ENCODE measurements around the gene ZNF774. TPM values are rescaled to one million over a fixed set of nuclear protein-coding genes. Genes with fewer than 3 reads are reported as not detected.
A peak's percentile ranks its signal among the peaks of the same experiment; 100 is the strongest.

ZNF774 gene
- total RNA-seq, 2 experiments from 2014 or later, result 0.60 to 1.6 TPM

DNA sequence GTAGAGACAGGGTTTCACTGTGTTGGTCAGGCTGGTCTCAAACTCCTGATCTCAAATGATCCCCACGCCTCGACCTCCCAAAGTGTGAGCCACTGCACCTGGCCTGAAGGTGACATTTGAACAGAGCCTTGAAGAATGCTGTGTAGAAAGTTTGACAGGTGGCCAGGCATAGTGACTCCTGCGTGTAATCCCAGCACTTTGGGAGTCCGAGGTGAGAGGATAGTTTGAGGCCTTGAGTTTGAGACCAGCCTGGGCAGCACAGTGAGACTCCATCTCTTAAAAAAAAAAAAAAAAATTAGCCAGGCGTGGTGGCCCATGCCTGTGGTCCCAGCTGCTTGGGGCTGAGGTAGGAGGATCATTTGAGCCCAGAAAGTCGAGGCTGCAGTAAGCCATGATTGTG, 37.4 kb downstream of the ZNF774 start:
- peaks cover 54% of the 10 kb centered on the region for H3K4me1 Mint-ChIP-seq (ENCODE audit: low read depth)
- H3K27ac Mint-ChIP-seq, result peak overlapping the region; percentile 90
- H3K27me3 Mint-ChIP-seq (ENCODE audit: low read depth), result no peaks in the 10 kb centered on the region

DNA sequence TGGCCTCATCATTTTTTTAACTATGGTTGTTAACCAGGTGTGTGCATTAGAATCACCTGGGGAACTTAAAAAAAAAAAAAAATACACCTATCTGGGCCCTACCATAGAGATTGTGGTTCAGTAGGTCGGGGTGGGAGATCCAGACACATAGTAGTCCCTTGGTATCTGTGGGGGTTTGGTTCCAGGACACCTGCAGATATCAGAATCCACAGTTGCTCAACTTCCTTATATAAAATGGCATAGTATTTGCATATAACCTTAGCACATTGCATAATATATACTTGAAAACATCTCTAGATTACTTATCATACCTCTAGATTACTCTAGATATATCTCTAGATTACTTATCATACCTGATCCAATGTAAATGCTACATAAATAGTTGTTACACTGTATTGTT, 41.0 kb downstream of the ZNF774 start:
- Mint-ChIP-seq H3K27me3 (ENCODE audit: low read depth) (no peaks in the 10 kb centered on the region), H3K36me3 (ENCODE audit: low read depth) (peaks cover 69% of the 10 kb centered on the region), H3K9me3 (ENCODE audit: insufficient read depth) (no peaks in the 10 kb centered on the region), H3K4me1 (ENCODE audit: low read depth) (peaks cover 60% of the 10 kb centered on the region), H3K4me3 (no peak overlapping the region), H3K27ac (no peak overlapping the region)
- ChIA-PET POLR2A (interaction anchor here (1.9 kb wide), 1 partner anchor 14 kb away, joined by 8 read pairs; no protein-coding TSS in a partner anchor), CTCF (no interaction called here)
- DNase-seq (no peak), ATAC-seq (no peak)

More for the DNA sequence above, 37.4 kb downstream of the ZNF774 start:
- DNase-seq (no peak), ATAC-seq (no peak)
- ChIA-PET CTCF (interaction anchor here (0.8 to 2.8 kb wide), 5 partner anchors 10 to 96 kb away, joined by 4 to 17 read pairs (median 5); partner anchors contain the start of gene ZNF774), POLR2A (interaction anchor here (1.8 to 2.4 kb wide), 6 partner anchors 9 to 36 kb away, joined by 5 to 48 read pairs (median 26); no protein-coding TSS in a partner anchor)
- peaks cover 54% of the 10 kb centered on the region for H3K36me3 Mint-ChIP-seq (ENCODE audit: low read depth)
- no peaks in the 10 kb centered on the region for H3K9me3 Mint-ChIP-seq (ENCODE audit: insufficient read depth)
- peak overlapping the region; percentile 87 for H3K4me3 Mint-ChIP-seq

DNA sequence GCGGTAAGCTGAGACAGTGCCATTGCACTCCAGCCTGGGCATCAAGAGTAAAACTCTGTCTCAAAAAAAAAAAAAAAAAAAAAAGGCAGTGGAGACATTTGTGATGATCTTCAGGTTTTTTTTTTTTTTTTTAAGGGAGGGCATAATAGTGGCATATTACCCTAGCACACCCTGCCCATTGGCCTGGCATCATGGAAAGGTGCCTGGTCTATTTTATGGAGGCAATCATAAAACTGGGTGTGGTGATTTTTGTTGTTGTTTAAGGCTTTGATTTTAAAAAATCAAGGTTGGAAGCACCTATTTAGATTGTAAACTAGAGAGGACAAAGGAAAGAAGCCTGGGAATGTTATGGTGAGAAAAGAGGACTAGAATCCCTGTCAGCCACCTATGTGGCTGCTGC, 42.0 kb downstream of the ZNF774 start:
- Mint-ChIP-seq H3K4me1 (ENCODE audit: low read depth) (peaks cover 61% of the 10 kb centered on the region), H3K27ac (no peak overlapping the region), H3K4me3 (no peak overlapping the region), H3K27me3 (ENCODE audit: low read depth) (no peaks in the 10 kb centered on the region), H3K9me3 (ENCODE audit: insufficient read depth) (no peaks in the 10 kb centered on the region), H3K36me3 (ENCODE audit: low read depth) (peaks cover 66% of the 10 kb centered on the region)
- ChIA-PET POLR2A (interaction anchor here (0.5 kb wide), 1 partner anchor 112 kb away, joined by 3 read pairs; no protein-coding TSS in a partner anchor), CTCF (interaction anchor here (1.4 kb wide), 1 partner anchor 32 kb away, joined by 7 read pairs; no protein-coding TSS in a partner anchor)
- DNase-seq (no peak), ATAC-seq (no peak)

DNA sequence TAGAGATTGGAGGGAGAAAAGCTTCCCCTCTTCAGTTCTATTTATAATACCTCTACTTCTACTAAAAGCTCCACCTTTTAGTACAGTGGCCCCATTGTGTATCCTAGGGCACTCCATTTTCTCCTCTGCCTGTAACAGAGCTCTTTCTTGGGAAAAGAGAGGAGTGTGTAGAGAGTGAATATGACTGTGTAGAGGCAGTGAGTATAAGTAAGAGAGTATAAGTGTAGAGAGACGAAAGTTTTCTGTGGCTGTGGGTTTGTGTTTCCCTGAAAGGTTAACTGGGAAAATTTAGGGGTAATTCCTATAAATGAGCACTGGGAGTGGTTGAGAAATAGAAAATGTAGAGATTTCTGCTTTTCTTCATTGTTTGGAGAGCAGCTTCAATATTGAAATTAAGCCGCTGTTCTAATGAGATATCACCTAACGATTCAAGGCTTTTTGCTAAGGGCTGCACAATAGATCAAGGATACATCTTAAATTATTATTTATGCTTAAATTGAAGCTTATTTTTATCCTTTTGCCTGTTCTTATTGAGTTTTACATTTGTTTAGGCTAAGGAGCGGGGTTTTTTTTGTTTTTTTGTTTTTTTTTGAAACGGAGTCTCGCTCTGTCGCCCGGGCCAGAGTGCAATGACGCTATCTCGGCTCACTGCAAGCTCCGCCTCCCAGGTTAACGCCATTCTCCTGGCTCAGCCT, 42.8 kb downstream of the ZNF774 start:
- Mint-ChIP-seq H3K36me3 (ENCODE audit: low read depth) (peaks cover 64% of the 10 kb centered on the region), H3K4me3 (no peak overlapping the region), H3K27ac (peak overlapping the region; percentile 4), H3K9me3 (ENCODE audit: insufficient read depth) (no peaks in the 10 kb centered on the region), H3K4me1 (ENCODE audit: low read depth) (peaks cover 64% of the 10 kb centered on the region), H3K27me3 (ENCODE audit: low read depth) (no peaks in the 10 kb centered on the region)
- DNase-seq (no peak), ATAC-seq (no peak)
- POLR2A ChIA-PET, result interaction anchor here (0.5 to 1.0 kb wide), 2 partner anchors 111 to 253 kb away, joined by 3 read pairs; no protein-coding TSS in a partner anchor
- CTCF ChIA-PET, result interaction anchor here (0.7 to 1.7 kb wide), 4 partner anchors 33 to 93 kb away, joined by 3 to 7 read pairs (median 4); no protein-coding TSS in a partner anchor

- ChIA-PET CTCF (interaction anchor here (0.6 to 1.7 kb wide), 5 partner anchors 17 to 95 kb away, joined by 3 to 6 read pairs (median 3); no protein-coding TSS in a partner anchor), POLR2A (interaction anchor here (1.0 to 6.4 kb wide), 3 partner anchors 8 to 252 kb away, joined by 3 to 48 read pairs (median 3); partner anchors contain the start of gene IQGAP1)
- no peaks in the 10 kb centered on the region for H3K27me3 Mint-ChIP-seq (ENCODE audit: low read depth)
- no peak for ATAC-seq
- peaks cover 64% of the 10 kb centered on the region for H3K4me1 Mint-ChIP-seq (ENCODE audit: low read depth)
- DNase-seq, result no peak
- no peaks in the 10 kb centered on the region for H3K9me3 Mint-ChIP-seq (ENCODE audit: insufficient read depth)
- no peak overlapping the region for H3K4me3 Mint-ChIP-seq
- H3K27ac Mint-ChIP-seq, result no peak overlapping the region
- peaks cover 55% of the 10 kb centered on the region for H3K36me3 Mint-ChIP-seq (ENCODE audit: low read depth)
Observed at GRCh38 chr15:90396321-90396720, 44.2 kb downstream of the ZNF774 start.

GRCh38 chr15:90400005-90400758, 48.1 kb downstream of the ZNF774 start:
- Mint-ChIP-seq H3K36me3 (ENCODE audit: low read depth) (peaks cover 47% of the 10 kb centered on the region), H3K9me3 (ENCODE audit: insufficient read depth) (no peaks in the 10 kb centered on the region), H3K27ac (peak overlapping the region; percentile 93), H3K27me3 (ENCODE audit: low read depth) (no peaks in the 10 kb centered on the region), H3K4me1 (ENCODE audit: low read depth) (peaks cover 61% of the 10 kb centered on the region), H3K4me3 (peak overlapping the region; percentile 68)
- CTCF ChIA-PET, result interaction anchor here (1.5 to 7.4 kb wide), 5 partner anchors 12 to 80 kb away, joined by 4 to 36 read pairs (median 12); partner anchors contain the start of gene IQGAP1
- POLR2A ChIA-PET, result interaction anchor here (1.0 to 6.4 kb wide), 5 partner anchors 8 to 40 kb away, joined by 3 to 48 read pairs (median 3); partner anchors contain the start of gene IQGAP1
- DNase-seq, result no peak
- peak; percentile 53 for ATAC-seq

DNA sequence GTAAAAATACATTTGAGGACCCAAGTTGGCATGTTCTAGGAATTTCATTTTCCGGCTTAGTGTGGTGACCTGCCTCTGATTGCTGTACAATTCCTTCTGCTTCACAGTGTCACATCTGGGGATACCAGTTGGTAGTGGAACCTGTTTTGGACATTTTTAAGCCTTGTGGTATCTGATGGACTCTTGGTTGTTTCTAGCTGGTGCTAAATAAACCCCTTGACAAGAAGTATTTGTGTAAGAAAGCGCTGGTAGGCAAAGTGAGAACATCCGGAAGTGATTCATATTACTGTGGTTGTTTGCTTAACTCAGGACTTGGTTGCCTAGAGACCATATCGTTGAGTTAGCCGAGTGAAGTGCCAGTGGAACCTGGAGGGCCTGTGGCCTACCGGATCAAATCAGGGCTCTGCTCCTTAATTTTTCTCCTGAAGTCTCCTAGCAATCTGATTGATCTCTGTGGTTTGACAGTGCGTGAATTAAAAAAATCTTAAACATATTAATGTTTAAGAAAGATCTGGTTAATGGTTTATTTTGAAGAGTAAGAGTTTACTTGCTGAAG, 48.8 kb downstream of the ZNF774 start:
- peaks cover 61% of the 10 kb centered on the region for H3K4me1 Mint-ChIP-seq (ENCODE audit: low read depth)
- DNase-seq (peak; percentile 84), ATAC-seq (peak; percentile 96)
- ChIA-PET POLR2A (interaction anchor here (1.0 to 6.4 kb wide), 4 partner anchors 9 to 19 kb away, joined by 3 to 48 read pairs (median 3); partner anchors contain the start of gene IQGAP1), CTCF (interaction anchor here (1.5 to 7.4 kb wide), 6 partner anchors 12 to 81 kb away, joined by 4 to 36 read pairs (median 9); partner anchors contain the start of gene IQGAP1)
- H3K27ac Mint-ChIP-seq, result peak overlapping the region; percentile 93
- H3K4me3 Mint-ChIP-seq, result peak overlapping the region; percentile 68
- no peaks in the 10 kb centered on the region for H3K9me3 Mint-ChIP-seq (ENCODE audit: insufficient read depth)
- no peaks in the 10 kb centered on the region for H3K27me3 Mint-ChIP-seq (ENCODE audit: low read depth)
- H3K36me3 Mint-ChIP-seq (ENCODE audit: low read depth), result peaks cover 44% of the 10 kb centered on the region

- H3K4me3 Mint-ChIP-seq, result peak overlapping the region; percentile 68
- DNase-seq (no peak), ATAC-seq (no peak)
- H3K4me1 Mint-ChIP-seq (ENCODE audit: low read depth), result peaks cover 62% of the 10 kb centered on the region
- H3K27ac Mint-ChIP-seq, result peak overlapping the region; percentile 93
- no peaks in the 10 kb centered on the region for H3K9me3 Mint-ChIP-seq (ENCODE audit: insufficient read depth)
- ChIA-PET POLR2A (interaction anchor here (1.1 to 6.4 kb wide), 2 partner anchors 10 to 13 kb away, joined by 3 to 48 read pairs; partner anchors contain the start of gene IQGAP1), CTCF (interaction anchor here (1.5 to 7.4 kb wide), 4 partner anchors 14 to 81 kb away, joined by 4 to 36 read pairs (median 7); partner anchors contain the start of gene IQGAP1)
- peaks cover 40% of the 10 kb centered on the region for H3K36me3 Mint-ChIP-seq (ENCODE audit: low read depth)
- no peaks in the 10 kb centered on the region for H3K27me3 Mint-ChIP-seq (ENCODE audit: low read depth)
Observed at GRCh38 chr15:90401495-90401894, 49.4 kb downstream of the ZNF774 start.

DNA sequence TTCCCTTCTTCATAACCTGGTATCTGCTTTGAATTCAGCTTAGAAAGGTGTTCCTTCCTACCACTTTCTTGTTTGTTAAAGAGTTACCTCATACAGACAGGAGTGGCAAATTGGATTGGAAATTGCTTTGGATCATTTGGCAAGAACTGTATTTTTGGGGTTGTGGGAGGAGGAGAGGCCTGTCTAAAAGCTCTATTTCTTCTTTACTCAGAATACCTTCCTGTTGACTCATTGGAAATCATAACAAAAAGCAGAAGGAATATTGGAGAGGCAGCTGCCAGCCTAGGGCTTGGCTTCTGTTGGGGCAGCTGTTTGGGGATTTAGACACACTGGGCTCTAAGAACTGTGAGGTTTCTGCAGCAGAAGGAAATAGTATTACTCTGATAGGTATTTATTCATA, 50.1 kb downstream of the ZNF774 start:
- peak overlapping the region; percentile 30 for H3K27ac Mint-ChIP-seq
- no peaks in the 10 kb centered on the region for H3K9me3 Mint-ChIP-seq (ENCODE audit: insufficient read depth)
- ATAC-seq, result no peak
- H3K4me3 Mint-ChIP-seq, result no peak overlapping the region
- H3K27me3 Mint-ChIP-seq (ENCODE audit: low read depth), result no peaks in the 10 kb centered on the region
- peaks cover 68% of the 10 kb centered on the region for H3K4me1 Mint-ChIP-seq (ENCODE audit: low read depth)
- CTCF ChIA-PET, result interaction anchor here (1.7 to 7.4 kb wide), 3 partner anchors 14 to 82 kb away, joined by 6 to 36 read pairs (median 8); partner anchors contain the start of gene IQGAP1
- POLR2A ChIA-PET, result interaction anchor here (1.1 to 6.4 kb wide), 2 partner anchors 10 to 14 kb away, joined by 3 to 48 read pairs; partner anchors contain the start of gene IQGAP1
- H3K36me3 Mint-ChIP-seq (ENCODE audit: low read depth), result peaks cover 44% of the 10 kb centered on the region
- DNase-seq, result no peak

GRCh38 chr15:90402767-90403166, 50.7 kb downstream of the ZNF774 start:
- POLR2A ChIA-PET, result interaction anchor here (0.7 kb wide), 1 partner anchor 15 kb away, joined by 4 read pairs; the partner anchor contains the start of gene IQGAP1
- no peak overlapping the region for H3K27ac Mint-ChIP-seq

More at GRCh38 chr15:90402767-90403166, 50.7 kb downstream of the ZNF774 start:
- Mint-ChIP-seq H3K4me3 (no peak overlapping the region), H3K4me1 (ENCODE audit: low read depth) (peaks cover 73% of the 10 kb centered on the region), H3K9me3 (ENCODE audit: insufficient read depth) (no peaks in the 10 kb centered on the region), H3K27me3 (ENCODE audit: low read depth) (no peaks in the 10 kb centered on the region), H3K36me3 (ENCODE audit: low read depth) (peaks cover 43% of the 10 kb centered on the region)
- ATAC-seq (no peak), DNase-seq (no peak)
- CTCF ChIA-PET, result interaction anchor here (1.6 to 7.4 kb wide), 3 partner anchors 11 to 83 kb away, joined by 7 to 36 read pairs (median 8); no protein-coding TSS in a partner anchor

Measured in activated CD8-positive, alpha-beta T cell treated with anti-CD3 and anti-CD28 coated beads, Interleukin-2, amount 10 ng/mL, durations not matched to agents 7 days and 5 days (primary cell).